ENCODE measurements around the gene NCAM2. TPM values are rescaled to one million over a fixed set of nuclear protein-coding genes. Genes with fewer than 3 reads are reported as not detected.

The NCAM2 gene
- total and polyA plus RNA-seq, 2 of the 4 experiments (the other 2 are of a cell fraction): 2.7 to 5.0 TPM

- no peak overlapping the region for H3K14ac ChIP-seq (replicated peaks; ENCODE audit: low read depth, low read length)
- H3K4me2 ChIP-seq (ENCODE audit: low read depth, low read length): no peak overlapping the region
- no peaks in the 10 kb centered on the region for H4K20me1 ChIP-seq (ENCODE audit: insufficient read depth, low read length)
- ChIA-PET POLR2A (ENCODE audit: unreplicated experiment) (no interaction called here), CTCF (no interaction called here)
- no peak overlapping the region for H2BK5ac ChIP-seq (ENCODE audit: low read depth, low read length, poor library complexity, severe bottlenecking)
- BruUV-seq (replicated peaks): no TSS peak
- 0 out of 2 replicates have a peak, but pooled peaks cover 2% of the 10 kb centered on the region for H3K4me1 ChIP-seq (ENCODE audit: control insufficient read depth, insufficient read depth, low read length)
- H3K9me3 ChIP-seq (ENCODE audit: control insufficient read depth, insufficient read depth, low read length): no peaks in the 10 kb centered on the region
- DNase-seq (peak; percentile 38), ATAC-seq (ENCODE audit: low read depth) (peak; percentile 84)
- H2BK120ac ChIP-seq (ENCODE audit: low read depth, low read length): no peak overlapping the region
- no peak overlapping the region; the same call in 1 of the 2 replicates for H3K27ac ChIP-seq (ENCODE audit: insufficient read depth, low read length)
- no peaks in the 10 kb centered on the region for H3K36me3 ChIP-seq (ENCODE audit: control insufficient read depth, insufficient read depth, low read length)
- H2AK9ac ChIP-seq (replicated peaks; ENCODE audit: low read depth, low read length, poor library complexity): no peak overlapping the region
- no peak overlapping the region for H4K8ac ChIP-seq (ENCODE audit: low read depth in 2 of 2, low read length in 2 of 2)
- intact Hi-C loops (cut with micrococcal nuclease): no loop called here
- H2BK15ac ChIP-seq (ENCODE audit: low read depth, low read length): no peak overlapping the region
- no peak overlapping the region for H3K56ac ChIP-seq (ENCODE audit: extremely low read depth, insufficient read depth, low read length)
- no peak overlapping the region for H3K4me3 ChIP-seq (ENCODE audit: insufficient read depth, low read depth, low read length)
- no peak overlapping the region for H2AFZ ChIP-seq (replicated peaks; ENCODE audit: low read length, poor library complexity)
- H3K9me1 ChIP-seq (ENCODE audit: insufficient read depth, low read length): no peaks in the 10 kb centered on the region
- no peaks in the 10 kb centered on the region for H3K79me1 ChIP-seq (ENCODE audit: low read depth in 1 of 2, low read length in 2 of 2)
- no CpG with 5 or more reads among the region's 1 CpG for WGBS, 2 experiments (ENCODE audit: extremely low coverage in 2 of 2, insufficient read length in 1 of 2)
- dilution Hi-C loops (cut with HindIII; ENCODE audit: low sequenced_read_pairs, unreplicated experiment): no loop called here
- no peak overlapping the region for H4K91ac ChIP-seq (ENCODE audit: insufficient read depth, low read depth, low read length)
- no peak overlapping the region for H3K23ac ChIP-seq (ENCODE audit: low read depth, low read length)
- in situ Hi-C loops (cut with MboI; ENCODE audit: low sequenced_read_pairs): no loop called here
- H3K9ac ChIP-seq (ENCODE audit: low read depth, low read length): no peak overlapping the region
- H2AK5ac ChIP-seq (ENCODE audit: low read depth, low read length): no peak overlapping the region
- no peak overlapping the region for H3K18ac ChIP-seq (ENCODE audit: low read depth, low read length)
- no peak overlapping the region for H4K5ac ChIP-seq (ENCODE audit: low read depth, low read length)
- H2BK20ac ChIP-seq (ENCODE audit: low read depth, low read length): no peak overlapping the region
- TF ChIP-seq NFE2L2 (IDR thresholded peaks at IDR 0.05; ENCODE audit: low read depth, low read length): no peak
- TF ChIP-seq CTCF (conservative IDR thresholded peaks at IDR 0.05; ENCODE audit: low read depth, low read length): no peak
- TF ChIP-seq POLR2A (IDR thresholded peaks at IDR 0.05; ENCODE audit: low read depth, low read length): no peak
- TF ChIP-seq SMC3 (IDR thresholded peaks at IDR 0.05; ENCODE audit: low read depth, low read length): no peak
- TF ChIP-seq RAD21 (IDR thresholded peaks at IDR 0.05; ENCODE audit: low read length): no peak
- no peak for TF ChIP-seq CHD1 (IDR thresholded peaks at IDR 0.05; ENCODE audit: low read depth, low read length)
- TF ChIP-seq CEBPB (IDR thresholded peaks at IDR 0.05; ENCODE audit: low read depth, low read length): no peak
- no peak for TF ChIP-seq USF2 (IDR thresholded peaks at IDR 0.05; ENCODE audit: low read depth, low read length)
- TF ChIP-seq BHLHE40 (IDR thresholded peaks at IDR 0.05; ENCODE audit: low read depth, low read length): no peak
- TF ChIP-seq MAFK (IDR thresholded peaks at IDR 0.05; ENCODE audit: low read depth, low read length): no peak
- TF ChIP-seq ELK1 (IDR thresholded peaks at IDR 0.05; ENCODE audit: borderline replicate concordance, low read depth, low read length): no peak
- no peak for TF ChIP-seq RFX5 (IDR thresholded peaks at IDR 0.05; ENCODE audit: low read depth, low read length)
- TF ChIP-seq RCOR1 (IDR thresholded peaks at IDR 0.05; ENCODE audit: insufficient replicate concordance, low read length): no peak
- no peak overlapping the region for H3K4ac ChIP-seq (ENCODE audit: low read depth, low read length)
- no peaks in the 10 kb centered on the region for H3K27me3 ChIP-seq (ENCODE audit: control insufficient read depth, insufficient read depth, low read length)
Observed at GRCh38 chr21:21084179-21084578, 86.0 kb downstream of the NCAM2 start.
